GM12878 (cell line): Measurements from ENCODE around the gene TANC1.

Experiments
- DPF2 ChIP-seq: fragments of 450-650 bp; IDR thresholded peaks from 2 replicates; pipeline ENCODE4 v1.6.1; 2017; ENCODE audit warnings: mild to moderate bottlenecking
- POLR2A ChIP-seq: IDR thresholded peaks from 2 replicates; pipeline ENCODE4 v1.6.1; 2011; ENCODE audit warnings: low read depth, mild to moderate bottlenecking, low read length

DNA sequence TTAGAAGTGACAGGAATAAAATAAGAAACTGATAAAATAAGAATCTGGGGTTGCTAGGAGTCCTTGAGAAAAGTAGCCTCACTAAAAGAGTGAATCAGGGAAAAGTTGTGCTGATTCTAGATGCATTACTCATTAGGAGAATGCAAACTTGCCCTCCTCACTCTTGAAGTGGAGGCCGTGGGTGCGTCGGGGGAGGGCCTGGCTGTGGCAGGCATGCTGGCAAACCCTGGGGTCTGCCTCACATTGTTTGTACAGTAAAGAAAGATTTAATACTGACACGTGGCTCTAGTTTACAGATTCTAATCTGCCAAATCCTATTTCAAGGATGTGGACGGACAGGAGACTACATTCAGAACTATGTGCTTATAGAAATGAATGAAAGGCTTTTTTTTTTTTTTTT, 41.9 kb downstream of the TANC1 start:
- TF ChIP-seq DPF2 (no peak), POLR2A (no peak)
